Measurements from ENCODE around the gene EML4.
A peak's percentile ranks its signal among the peaks of the same experiment; 100 is the strongest.

Gene EML4

DNA sequence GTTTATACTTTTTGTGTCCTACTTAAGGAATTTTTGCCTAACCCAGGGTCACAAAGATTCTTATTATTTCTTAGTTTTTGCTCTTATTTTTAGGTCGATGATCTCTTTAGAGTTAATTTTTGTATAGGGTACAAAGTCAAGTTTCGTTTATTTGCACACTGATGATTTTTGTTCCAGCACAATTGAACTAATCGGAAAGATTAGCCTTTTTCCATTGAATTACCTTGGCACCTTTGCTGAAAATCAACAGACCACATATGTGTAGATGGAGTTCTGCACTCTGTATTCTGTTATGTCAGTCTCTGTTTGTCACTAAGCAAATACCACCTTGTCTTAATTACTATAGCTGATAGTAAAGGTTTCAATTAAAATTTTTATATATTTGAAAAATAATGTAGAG is 18.7 kb downstream of the EML4 start:
- no peak for DNase-seq
- in situ Hi-C loops (cut with HindIII; ENCODE audit: low pct_ligation_motif_present, low pct_unique_long_range_greater_than_20kb, low sequenced_read_pairs) = no loop called here

DNA sequence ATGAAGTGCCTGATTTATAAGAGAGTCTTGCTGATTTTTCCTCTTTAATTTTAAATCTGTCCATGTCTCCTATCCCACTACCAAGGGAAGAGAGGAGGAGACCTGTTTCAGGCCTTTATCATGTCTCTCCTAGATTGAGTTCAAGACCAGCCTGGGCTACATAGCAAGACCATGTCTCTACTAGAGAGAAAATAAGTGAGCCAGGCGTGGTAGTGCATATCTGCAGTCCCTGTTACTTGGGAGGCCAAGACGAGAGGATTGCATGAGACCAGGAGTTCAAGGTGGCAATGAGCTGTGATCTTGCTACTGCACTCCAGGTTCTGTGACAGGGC is 20.0 kb downstream of the EML4 start:
- DNase-seq = no peak
- in situ Hi-C loops (cut with HindIII; ENCODE audit: low pct_ligation_motif_present, low pct_unique_long_range_greater_than_20kb, low sequenced_read_pairs) = no loop called here

DNA sequence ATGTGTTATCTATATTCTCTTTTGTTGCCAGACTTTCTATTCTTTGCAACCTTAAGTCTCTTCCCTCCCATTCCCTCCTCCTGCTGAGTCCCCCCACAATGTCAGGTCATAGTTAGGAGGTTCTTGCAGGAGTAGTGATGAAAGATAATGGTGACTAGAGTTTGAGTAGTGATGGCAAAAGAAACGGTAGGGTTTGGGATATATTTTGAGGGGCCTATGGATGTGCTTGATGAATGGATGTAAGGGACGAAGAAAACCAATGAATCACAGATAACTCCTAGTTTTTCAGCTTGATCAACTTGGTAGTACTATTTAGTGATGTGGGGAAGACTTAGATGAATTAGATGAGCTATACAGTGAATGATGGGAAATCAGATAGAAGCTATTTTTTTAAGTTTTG is 21.0 kb downstream of the EML4 start:
- no peak for DNase-seq
- in situ Hi-C loops (cut with HindIII; ENCODE audit: low pct_ligation_motif_present, low pct_unique_long_range_greater_than_20kb, low sequenced_read_pairs) = no loop called here

DNA sequence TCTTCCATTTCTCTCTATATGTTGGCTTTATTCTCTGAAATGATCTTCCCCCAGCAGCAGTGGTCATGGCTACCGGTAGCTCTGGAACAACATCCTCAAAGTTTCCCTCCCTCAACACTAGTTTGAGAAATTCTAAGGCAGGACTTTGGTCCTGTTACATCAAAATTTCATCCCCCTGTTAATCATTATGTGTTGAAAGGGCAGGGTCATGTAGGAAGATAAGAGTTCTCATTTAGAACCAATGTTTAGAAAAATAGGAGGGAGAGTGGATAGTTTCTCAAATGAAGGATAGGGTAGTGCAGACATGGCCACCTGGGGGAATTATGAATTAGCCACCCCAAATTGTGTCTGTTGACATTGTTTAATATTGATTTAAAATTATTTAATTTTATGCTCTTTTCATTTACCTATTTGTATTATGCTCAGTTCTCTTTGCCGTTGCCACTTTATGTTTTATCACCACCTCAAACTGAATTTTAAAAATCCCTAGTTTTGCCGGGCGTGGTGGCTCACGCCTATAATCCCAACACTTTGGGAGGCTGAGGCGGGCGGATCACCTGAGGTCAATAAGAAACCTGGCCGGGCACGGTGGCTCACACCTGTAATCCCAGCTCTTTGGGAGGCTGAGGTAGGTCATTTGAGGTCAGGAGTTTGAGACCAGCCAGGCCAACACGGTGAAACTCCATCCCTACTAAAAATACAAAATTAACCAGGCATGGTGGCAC is 22.3 kb downstream of the EML4 start:
- in situ Hi-C loops (cut with HindIII; ENCODE audit: low pct_ligation_motif_present, low pct_unique_long_range_greater_than_20kb, low sequenced_read_pairs) = no loop called here
- no peak for DNase-seq

DNA sequence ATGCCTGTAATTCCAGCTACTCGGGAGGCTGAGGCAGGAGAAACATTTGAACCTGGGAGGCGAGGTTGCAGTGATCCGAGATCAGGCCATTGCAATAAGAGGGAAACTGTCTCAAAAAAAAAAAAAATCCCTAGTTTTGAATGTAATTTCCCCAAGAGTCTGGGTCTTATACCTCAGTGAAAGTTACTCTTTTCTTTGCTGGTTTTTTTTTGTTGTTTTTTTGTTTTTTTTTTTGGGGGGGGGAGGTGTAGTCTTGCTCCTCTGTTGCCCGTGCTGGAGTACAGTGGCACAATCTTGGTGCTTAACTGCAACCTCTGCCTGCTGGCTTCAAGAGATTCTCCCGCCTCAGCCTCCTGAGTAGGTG is 22.8 kb downstream of the EML4 start:
- no peak for DNase-seq
- in situ Hi-C loops (cut with HindIII; ENCODE audit: low pct_ligation_motif_present, low pct_unique_long_range_greater_than_20kb, low sequenced_read_pairs) = no loop called here

DNA sequence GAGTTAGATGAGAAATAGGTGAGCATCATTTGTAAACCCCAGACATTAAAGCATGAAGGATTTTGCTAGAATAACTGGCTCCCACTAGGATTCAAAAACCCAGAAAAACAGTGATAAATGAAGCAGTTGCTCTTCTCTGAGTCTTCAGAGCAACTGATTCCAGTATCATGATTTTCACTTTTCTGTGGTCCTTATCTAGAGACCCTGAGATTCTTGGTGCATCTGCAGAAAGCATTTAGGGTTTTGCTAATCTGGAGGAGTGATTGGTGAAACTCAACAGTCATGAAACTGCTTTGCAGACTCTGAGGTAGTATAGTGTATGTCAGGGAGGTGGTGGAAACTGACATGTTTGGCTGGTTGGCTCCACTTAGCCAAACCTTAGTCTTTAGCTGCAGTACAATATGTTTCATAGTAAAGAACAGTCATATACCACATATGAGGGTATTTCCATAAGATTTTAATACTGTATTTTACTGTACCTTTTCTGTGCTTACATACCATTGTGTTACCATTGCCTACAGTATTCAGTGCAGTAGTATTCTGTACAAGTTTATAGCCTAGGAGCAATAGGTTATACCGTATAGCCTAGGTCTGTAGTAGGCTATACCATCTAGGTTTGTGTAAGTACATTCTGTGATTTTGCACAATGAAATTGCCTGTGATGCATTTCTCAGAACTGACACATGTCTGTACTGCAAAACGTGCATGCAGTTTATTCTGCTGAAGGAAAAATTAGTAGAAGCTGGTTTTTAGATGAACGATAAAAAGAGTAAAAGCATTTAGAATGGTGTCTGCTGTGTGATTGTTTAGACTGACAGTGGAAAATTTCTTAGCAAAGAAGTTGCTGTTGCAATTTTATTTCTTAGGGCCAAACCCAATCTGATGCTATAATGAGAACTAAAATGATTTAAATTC is 23.8 kb downstream of the EML4 start:
- no peak for DNase-seq
- in situ Hi-C loops (cut with HindIII; ENCODE audit: low pct_ligation_motif_present, low pct_unique_long_range_greater_than_20kb, low sequenced_read_pairs) = no loop called here

DNA sequence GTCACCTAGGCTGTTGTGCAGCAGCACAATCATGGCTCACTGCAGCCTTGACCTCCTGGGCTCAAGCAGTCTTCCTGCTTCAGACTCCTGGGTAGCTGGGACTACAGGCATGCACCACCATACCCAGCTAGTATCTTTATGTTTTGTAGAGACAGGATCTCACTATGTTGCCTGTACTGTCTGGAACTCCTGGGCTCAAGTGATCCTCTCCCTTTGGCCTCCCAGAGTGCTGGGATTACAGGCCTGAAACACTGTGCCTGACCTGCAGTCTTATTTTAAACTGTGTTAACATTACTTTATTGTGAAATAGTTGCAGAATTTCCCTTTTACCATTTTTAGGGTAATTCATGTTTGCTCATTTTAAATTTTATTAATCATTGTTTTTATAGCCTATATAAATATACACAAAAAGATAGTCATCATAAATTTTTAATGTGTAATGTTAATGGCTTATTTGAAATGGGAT is 24.6 kb downstream of the EML4 start:
- in situ Hi-C loops (cut with HindIII; ENCODE audit: low pct_ligation_motif_present, low pct_unique_long_range_greater_than_20kb, low sequenced_read_pairs) = no loop called here
- no peak for DNase-seq

DNA sequence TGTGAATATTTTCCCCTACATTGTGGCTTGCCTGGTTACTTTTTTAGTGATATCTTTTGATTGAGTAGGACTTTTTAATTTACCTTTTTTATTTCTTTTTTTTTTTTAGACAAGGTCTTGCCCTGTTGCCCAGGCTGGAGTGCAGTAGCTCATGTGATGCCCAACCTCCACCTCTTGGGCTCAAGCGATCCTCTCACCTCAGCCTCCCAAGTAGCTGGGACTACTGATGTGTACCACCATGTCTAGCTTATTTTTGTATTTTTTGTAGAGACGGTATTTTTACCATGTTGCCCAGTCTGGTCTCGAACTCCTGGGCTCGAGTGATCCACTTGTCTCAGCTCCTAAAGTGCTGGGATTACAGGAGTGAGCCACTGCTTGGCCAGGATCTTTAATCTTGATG is 25.3 kb downstream of the EML4 start:
- DNase-seq = no peak
- in situ Hi-C loops (cut with HindIII; ENCODE audit: low pct_ligation_motif_present, low pct_unique_long_range_greater_than_20kb, low sequenced_read_pairs) = no loop called here

DNA sequence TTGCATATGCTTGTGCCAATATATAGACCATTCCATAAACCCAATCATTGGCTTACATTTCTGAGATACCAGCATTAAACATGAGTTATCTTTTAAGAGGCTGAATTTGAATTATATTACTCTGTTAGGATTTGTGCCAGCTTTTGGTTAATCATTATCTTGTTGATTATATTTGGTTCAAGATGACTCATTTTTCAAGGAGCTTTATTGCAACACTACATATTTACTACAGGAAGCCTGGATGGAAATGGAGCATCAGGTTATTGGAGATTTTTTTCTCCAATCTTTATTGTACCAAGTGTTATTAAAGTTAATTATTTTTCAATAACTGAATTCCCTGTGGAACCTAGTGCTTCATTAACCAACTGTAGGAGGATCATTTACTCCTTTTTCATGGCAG is 26.4 kb downstream of the EML4 start:
- peak; percentile 88 for DNase-seq
- in situ Hi-C loops (cut with HindIII; ENCODE audit: low pct_ligation_motif_present, low pct_unique_long_range_greater_than_20kb, low sequenced_read_pairs) = no loop called here

DNA sequence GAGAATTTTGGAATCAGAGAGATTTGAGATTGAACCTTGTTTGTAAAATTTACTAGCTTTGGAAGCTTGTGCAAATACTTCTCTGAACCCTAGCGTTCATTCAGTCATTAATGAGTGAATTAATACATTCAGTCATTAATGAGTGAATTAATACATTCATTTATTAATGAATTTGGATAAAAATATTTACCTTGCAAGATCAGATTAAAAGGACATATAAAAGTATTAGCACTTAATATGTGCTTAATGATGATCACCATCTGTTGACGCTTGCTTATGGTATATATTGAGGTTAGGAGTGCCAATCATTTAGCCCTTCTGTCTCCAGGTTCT is 26.9 kb downstream of the EML4 start:
- no peak for DNase-seq
- in situ Hi-C loops (cut with HindIII; ENCODE audit: low pct_ligation_motif_present, low pct_unique_long_range_greater_than_20kb, low sequenced_read_pairs) = no loop called here

DNA sequence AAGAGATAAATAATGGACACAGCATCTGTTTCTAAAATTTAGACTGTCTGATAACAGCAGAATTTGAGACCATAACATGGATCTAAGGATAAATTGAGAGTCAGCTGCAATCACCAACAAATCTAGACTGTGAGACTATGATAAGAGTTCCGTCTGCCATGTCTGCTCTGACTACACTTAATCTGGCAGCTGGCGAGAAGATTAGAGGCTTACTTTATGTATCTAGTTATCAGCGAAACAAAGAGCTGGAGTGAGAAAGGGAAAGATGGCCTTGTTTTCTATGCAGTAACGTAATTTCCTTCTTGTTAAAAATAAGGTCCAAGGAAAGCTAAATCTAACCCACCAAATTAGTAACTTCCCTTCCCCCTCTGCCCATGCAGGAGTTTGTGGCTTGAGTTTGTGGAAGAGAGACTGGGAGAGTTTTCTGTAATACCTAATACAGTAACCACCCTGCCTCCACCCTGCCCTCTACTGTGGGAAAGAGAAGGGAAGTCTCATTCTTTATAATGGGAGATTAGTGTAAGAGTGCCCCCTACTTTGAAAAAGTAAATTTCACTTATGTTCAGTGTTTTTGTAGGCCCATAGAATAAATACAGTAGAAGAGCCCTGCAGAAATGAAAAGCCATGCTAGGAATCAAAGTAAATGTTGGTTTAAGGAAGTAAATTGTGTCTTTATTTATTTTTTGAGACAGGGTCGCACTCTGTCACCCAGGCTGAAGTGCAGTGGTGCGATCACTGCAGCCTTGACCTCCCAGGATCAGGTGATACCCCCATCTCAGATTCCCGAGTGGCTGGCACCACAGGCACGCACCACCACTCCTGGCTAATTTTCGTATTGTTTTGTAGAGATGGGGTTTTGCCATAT is 27.5 kb downstream of the EML4 start:
- in situ Hi-C loops (cut with HindIII; ENCODE audit: low pct_ligation_motif_present, low pct_unique_long_range_greater_than_20kb, low sequenced_read_pairs) = no loop called here
- DNase-seq = peak; percentile 88

DNA sequence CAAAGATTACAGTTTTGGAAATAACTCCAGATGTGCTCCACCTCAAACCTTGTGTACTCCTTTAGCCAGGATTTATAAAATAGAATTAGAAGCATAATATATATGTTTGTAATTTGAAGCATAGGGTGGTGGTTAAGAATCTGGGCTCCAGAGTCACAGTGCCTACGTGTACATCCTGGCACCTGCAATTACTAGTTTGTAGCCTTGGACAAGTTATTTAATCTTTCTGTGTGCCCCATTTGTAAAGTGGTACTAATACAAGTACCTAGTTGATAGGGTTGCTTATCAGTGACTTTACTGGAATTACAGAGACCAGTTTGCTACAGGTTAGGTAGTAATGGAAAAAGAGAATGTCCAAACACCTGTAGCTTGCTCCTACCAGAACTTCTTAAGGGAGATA is 28.6 kb downstream of the EML4 start:
- DNase-seq = no peak
- in situ Hi-C loops (cut with HindIII; ENCODE audit: low pct_ligation_motif_present, low pct_unique_long_range_greater_than_20kb, low sequenced_read_pairs) = no loop called here

DNA sequence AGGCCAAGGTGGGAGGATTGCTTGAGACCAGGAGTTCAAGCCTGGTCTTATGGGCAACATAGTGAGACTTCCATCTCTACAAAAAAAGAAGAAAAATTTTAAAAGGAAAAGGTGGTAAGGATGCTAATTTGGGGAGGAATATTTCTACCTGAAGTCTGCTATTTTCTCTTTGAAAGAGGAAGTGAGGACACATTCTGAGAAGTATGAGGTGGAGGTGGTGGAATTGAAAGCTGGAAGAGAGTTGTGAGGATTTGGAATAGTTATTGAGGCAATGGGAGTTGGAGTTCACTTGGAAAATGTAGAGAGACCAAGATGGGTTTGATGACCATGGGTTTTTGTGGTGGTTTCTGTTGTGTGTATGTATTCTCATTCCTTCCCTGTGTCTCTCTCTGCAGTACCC is 29.3 kb downstream of the EML4 start:
- in situ Hi-C loops (cut with HindIII; ENCODE audit: low pct_ligation_motif_present, low pct_unique_long_range_greater_than_20kb, low sequenced_read_pairs) = no loop called here
- no peak for DNase-seq

DNA sequence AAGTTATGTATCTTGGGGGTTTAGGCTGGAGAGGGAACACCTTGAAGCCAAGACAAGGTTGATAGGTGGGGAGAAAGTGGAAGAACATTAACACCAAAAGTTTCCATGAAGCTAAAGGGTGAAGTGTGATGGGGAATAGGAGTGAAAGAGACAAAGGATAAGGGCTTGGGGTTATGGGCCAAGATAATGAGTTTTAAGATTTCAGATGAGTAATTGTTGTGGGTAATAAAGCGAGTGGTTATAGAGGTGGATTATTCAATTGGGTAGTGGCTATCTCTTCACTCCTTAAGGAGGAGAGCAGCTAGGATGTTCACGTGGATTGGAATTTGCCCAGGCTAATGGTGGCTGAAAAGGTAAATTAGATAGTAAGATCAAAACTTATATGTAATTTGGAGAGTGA is 29.8 kb downstream of the EML4 start:
- in situ Hi-C loops (cut with HindIII; ENCODE audit: low pct_ligation_motif_present, low pct_unique_long_range_greater_than_20kb, low sequenced_read_pairs) = no loop called here
- no peak for DNase-seq

DNA sequence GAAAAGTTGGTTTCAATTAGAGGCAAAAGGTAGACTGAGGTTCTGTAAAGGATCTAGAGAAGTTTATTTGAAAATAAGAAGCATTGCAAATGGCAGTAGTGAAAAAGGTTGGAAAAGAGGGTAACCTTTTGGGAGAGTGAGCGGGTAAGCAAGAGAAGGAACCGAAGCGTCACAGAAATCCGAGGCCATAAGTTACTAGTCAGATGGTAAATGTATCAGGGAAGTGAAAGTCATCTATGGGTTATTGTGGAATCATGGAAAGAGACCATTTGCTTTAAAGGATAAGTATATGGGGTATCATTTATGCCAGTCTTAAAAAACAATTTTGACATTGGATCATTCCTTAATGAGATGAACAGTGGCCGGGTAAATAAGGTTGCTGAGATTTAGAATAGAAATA is 30.5 kb downstream of the EML4 start:
- in situ Hi-C loops (cut with HindIII; ENCODE audit: low pct_ligation_motif_present, low pct_unique_long_range_greater_than_20kb, low sequenced_read_pairs) = no loop called here
- DNase-seq = no peak

DNA sequence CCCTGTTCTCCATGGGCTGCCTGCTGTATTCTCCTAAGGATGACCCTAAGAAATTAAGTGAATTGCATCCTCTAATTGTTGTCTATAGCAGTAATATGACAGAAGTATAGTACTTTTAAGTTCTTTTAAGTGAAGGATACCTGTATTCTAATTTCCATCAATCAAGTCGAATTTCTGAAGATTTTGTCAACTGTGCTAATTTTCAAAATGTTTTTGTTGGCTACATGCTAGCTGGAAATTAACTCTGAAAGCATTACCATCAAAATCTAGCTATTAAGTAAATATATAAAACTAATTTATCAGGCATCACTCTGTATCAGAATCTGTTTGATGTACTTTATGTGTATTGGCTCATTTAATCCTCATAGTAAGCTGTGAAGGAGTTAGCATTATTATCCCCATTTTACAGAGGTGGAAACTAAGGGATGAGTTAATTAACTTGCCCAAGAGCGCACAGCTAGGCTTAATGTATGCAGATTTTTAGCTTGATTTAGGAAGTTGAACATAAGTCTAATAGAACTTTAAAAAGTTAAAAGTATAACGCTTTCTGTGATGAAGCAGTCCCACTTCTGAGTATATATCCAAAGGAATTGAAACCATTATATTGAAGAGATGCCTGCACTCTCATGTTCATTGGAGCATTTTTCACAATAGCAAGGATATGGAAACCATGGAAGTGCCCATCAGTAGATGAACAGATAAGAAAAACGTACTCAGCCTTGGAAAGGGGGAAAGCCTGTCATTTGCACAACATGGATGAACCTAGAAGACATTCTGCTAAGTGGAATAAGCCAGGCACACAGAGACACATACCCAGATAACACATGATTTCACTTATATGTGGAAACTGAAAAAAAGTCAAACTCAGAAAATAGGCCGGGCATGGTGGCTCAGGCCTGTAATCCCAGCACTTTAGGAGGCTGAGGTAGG is 32.0 kb downstream of the EML4 start:
- in situ Hi-C loops (cut with HindIII; ENCODE audit: low pct_ligation_motif_present, low pct_unique_long_range_greater_than_20kb, low sequenced_read_pairs) = no loop called here
- no peak for DNase-seq

DNA sequence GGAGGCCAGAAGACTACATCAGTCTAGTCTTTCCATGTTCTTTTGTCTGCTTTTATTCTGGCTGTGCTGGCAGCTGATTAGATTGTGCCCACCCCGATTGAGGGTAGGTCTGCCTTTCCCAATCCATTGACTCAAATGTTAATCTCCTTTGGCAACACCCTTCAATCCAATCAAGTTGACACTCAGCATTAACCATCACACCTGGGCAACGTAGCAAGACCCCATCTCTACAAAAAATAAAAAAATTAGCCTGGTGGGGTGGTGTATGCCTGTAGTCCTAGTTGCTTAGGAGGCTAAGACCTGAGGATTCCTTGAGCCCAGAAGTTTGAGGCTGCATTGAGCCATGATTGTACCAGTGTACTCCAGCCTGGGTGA is 33.5 kb downstream of the EML4 start:
- in situ Hi-C loops (cut with HindIII; ENCODE audit: low pct_ligation_motif_present, low pct_unique_long_range_greater_than_20kb, low sequenced_read_pairs) = no loop called here
- no peak for DNase-seq

DNA sequence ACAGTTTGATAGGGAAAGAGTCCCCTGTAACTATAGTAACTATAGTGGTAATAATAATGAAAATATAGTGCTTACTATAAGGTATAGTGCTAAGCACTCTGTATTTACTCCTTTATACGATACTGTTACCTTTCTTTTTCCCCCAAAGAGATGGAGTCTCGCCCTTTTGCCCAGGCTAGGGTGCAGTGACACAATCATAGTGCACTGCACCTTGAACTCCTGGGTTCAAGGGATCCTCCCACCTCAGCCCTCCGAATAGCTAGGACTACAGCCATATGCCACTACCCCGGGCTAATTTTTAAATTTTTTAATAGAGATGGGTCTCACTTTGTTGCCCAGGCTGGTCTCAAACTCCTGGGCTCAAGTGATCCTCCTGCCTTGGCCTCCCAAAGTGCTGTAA is 34.6 kb downstream of the EML4 start:
- in situ Hi-C loops (cut with HindIII; ENCODE audit: low pct_ligation_motif_present, low pct_unique_long_range_greater_than_20kb, low sequenced_read_pairs) = no loop called here
- DNase-seq = no peak
